Thyroid gland (tissue), 4 donors: Measurements from ENCODE around the gene NBPF4. TPM values are rescaled to one million over a fixed set of nuclear protein-coding genes. Genes with fewer than 3 reads are reported as not detected.
A peak's percentile ranks its signal among the peaks of the same experiment; 100 is the strongest.

Experiments used
- DNase-seq, 2 donors: peaks; one replicate each; pipeline ENCODE4 v3.0.0-alpha.2; 2019
- H3K27ac ChIP-seq, 3 donors: fragments of 200-600 bp; sonication (generic); 1 replicate in 2 of 3; 2 replicates in 1 of 3; pipeline ENCODE4 v1.5.1; 2016 to 2019; ENCODE audit warnings: mild to moderate bottlenecking in 1 of 3, moderate library complexity in 1 of 3
- H3K27me3 ChIP-seq: fragments of 200-600 bp; sonication (generic); one replicate; pipeline ENCODE4 v1.5.1; 2019
- H3K36me3 ChIP-seq, 2 donors: fragments of 200-600 bp; sonication (generic); one replicate each; pipeline ENCODE4 v1.5.1; 2016 to 2019
- H3K4me1 ChIP-seq, 2 donors: fragments of 200-600 bp; sonication (generic); one replicate each; pipeline ENCODE4 v1.5.1; 2017 to 2019
- H3K4me3 ChIP-seq, 3 donors: fragments of 200-600 bp; sonication (generic); replicated peaks in 1 of 3; 1 replicate in 2 of 3; 2 replicates in 1 of 3; pipeline ENCODE4 v1.5.1; 2016; ENCODE audit warnings: mild to moderate bottlenecking in 1 of 3
- H3K9me3 ChIP-seq: fragments of 200-600 bp; sonication (generic); one replicate; pipeline ENCODE4 v1.5.1; 2017
- POLR2A ChIP-seq, 2 donors: fragments of 450-650 bp; IDR thresholded peaks; one replicate each; pipeline ENCODE4 v1.6.1; 2017; ENCODE audit warnings: antibody characterized with exemption in 2 of 2, mild to moderate bottlenecking in 2 of 2, moderate library complexity in 1 of 2
- WGBS, 2 donors: methylation state at CpG; one replicate each; pipeline ENCODE4 v1.1.5; 2017; 5-methylcytosine and 5-hydroxymethylcytosine counted together
- intact Hi-C: fragments of 100-400 bp; cut with DNase I; formaldehyde crosslinking; loops from one replicate; pipeline ENCODE4 v1.15.1; 2023
- total RNA-seq, 4 donors: library from RNA; depleted of rRNA; stranded (reverse); fragments of >200 nt; gene quantifications; one replicate each; pipeline ENCODE4 v1.2.3, GENCODE V29; 2016
- TF ChIP-seq, protein P1 (sequence below), 6 experiments: fragments of 200-600 bp in 3 of 6; fragments of 450-650 bp in 3 of 6; sonication (generic) in 3 of 6; IDR thresholded peaks; one replicate each; pipeline ENCODE4 v1.5.1; 2016 to 2019; ENCODE audit warnings: antibody characterized with exemption in 6 of 6, mild to moderate bottlenecking in 2 of 6, inconsistent platforms in 1 of 6, moderate library complexity in 1 of 6

The NBPF4 gene
- total RNA-seq, 4 donors from 2014 or later = not detected

DNA sequence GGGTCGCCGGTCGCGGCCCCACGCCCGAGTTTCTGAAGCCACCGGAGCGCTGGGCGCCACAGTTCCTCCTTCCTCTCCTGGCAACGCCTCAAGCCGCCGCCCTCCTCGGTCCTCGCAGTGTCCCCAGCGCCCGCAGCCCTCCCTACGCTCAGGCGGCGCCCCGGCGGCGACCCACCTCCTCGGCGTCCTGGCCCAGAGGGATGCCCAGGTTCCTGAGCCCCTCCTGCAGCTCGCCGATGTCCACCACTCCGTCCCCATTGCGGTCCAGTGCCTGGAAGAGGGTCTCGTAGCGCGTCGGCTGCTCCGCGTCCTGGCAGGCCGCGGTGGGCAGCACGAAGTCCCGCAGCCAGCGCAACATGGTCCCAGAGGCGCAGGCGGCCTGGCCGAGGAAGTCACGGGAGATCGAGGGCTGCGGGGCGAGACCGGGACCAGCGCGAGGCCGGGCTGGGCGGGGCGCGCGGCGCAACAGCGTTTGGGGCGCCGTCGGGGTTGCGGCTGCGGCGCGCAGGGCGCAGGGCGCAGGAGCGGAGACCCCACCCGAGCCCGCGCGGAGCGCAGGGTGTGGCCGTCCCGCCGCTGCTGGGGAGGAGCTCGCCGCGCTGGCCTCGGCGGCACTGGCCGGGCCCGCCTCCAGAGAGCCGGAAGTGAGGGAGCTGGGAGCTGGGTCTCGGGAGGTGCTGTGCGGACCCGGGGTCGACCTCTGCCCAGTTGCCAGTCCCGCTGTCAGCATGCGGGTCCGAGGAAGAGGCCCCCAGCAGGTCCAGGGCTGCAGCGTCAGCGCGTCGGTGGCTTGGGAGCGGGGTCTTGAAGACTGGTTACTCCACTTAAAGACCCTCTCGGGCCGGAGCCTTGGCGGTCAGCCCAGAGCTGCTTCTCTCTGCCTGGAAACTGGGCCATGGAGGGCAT is 43.8 kb downstream of the NBPF4 start, which contains the start of gene SLC25A24:
SLC25A24 (minus strand) TSS at position 563 of the 906 bp plus-strand sequence; CDS start at position 358, 205 bp downstream.
- Histone ChIP-seq H3K4me1 (peaks cover 12 to 13% of the 10 kb centered on the region in 2 donors), H3K4me3 (peak within 1 kb of the TSS; percentile 83 to 96 (median 83)), H3K27ac (peak within 1 kb of the TSS; percentile 90 to 93 (median 91)), H3K9me3 (no peaks in the 10 kb centered on the region), H3K36me3 (no peaks in the 10 kb centered on the region), H3K27me3 (no peaks in the 10 kb centered on the region)
- 0% methylated on average over 18 to 26 of the region's 97 CpGs for WGBS, 2 donors
- DNase-seq = peak; percentile 85
- intact Hi-C loops = no loop called here
- TF ChIP-seq, protein P1, sequence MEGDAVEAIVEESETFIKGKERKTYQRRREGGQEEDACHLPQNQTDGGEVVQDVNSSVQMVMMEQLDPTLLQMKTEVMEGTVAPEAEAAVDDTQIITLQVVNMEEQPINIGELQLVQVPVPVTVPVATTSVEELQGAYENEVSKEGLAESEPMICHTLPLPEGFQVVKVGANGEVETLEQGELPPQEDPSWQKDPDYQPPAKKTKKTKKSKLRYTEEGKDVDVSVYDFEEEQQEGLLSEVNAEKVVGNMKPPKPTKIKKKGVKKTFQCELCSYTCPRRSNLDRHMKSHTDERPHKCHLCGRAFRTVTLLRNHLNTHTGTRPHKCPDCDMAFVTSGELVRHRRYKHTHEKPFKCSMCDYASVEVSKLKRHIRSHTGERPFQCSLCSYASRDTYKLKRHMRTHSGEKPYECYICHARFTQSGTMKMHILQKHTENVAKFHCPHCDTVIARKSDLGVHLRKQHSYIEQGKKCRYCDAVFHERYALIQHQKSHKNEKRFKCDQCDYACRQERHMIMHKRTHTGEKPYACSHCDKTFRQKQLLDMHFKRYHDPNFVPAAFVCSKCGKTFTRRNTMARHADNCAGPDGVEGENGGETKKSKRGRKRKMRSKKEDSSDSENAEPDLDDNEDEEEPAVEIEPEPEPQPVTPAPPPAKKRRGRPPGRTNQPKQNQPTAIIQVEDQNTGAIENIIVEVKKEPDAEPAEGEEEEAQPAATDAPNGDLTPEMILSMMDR (IDR thresholded peaks at IDR 0.05) = peak in 1 of 6 experiments; percentile 4
- peak in 1 of 2 donors; percentile 86 for TF ChIP-seq POLR2A (IDR thresholded peaks at IDR 0.05)

DNA sequence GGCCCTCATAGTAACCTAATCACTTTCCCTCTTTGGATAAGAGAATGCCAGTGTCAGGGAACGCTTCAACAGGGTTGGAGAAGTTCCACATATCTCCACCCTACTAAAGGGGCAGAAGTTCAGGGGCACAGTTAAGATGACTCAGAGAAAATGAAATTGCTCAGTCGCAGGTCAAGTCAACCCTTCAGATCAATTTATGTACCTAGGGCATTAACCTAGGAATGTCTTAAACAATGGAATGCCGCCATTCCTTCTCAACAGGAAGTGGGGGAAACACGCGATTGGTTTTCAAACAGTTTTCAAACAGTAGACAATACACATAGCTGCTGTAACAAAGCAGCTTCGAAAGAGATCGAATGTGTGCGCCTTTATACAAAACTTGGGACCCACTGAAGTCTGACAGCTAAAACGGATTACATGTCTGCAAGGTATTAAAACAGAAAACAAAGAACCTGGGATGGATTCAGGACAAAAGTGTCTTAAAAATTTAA is 44.6 kb downstream of the NBPF4 start:
- no peaks in the 10 kb centered on the region for H3K36me3 ChIP-seq
- DNase-seq = no peak
- peaks cover 12 to 13% of the 10 kb centered on the region in 2 donors for H3K4me1 ChIP-seq
- no peak for TF ChIP-seq POLR2A (IDR thresholded peaks at IDR 0.05)
- TF ChIP-seq, protein P1 (IDR thresholded peaks at IDR 0.05) = no peak
- 8 to 13% methylated on average over 9 of the region's 9 CpGs for WGBS, 2 donors
- intact Hi-C loops = no loop called here
- H3K27me3 ChIP-seq = no peaks in the 10 kb centered on the region
- peak overlapping the region; percentile 90 to 93 (median 91) for H3K27ac ChIP-seq
- peak overlapping the region; percentile 83 to 96 (median 83) for H3K4me3 ChIP-seq
- H3K9me3 ChIP-seq = no peaks in the 10 kb centered on the region

DNA sequence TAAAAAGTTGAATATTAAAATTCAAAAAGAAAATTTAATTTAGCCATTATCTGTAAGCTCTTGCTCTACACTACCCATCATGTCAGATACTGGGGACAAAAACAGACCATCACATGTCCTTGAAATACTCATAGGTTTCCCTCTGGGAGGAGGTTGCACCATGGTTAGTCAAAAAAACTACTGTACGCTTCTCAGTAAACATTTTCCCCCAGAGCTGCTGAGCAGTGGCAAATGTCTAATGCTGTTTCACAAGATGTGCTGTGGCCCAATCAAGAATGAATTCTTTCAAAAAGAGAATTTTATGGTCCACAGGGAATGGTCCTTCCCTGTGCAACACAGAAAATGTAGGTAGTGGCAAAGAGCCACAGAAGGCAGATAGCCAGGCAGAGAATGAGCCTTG is 49.8 kb downstream of the NBPF4 start:
- TF ChIP-seq, protein P1 (IDR thresholded peaks at IDR 0.05) = no peak
- TF ChIP-seq POLR2A (IDR thresholded peaks at IDR 0.05) = no peak
- Histone ChIP-seq H3K9me3 (no peaks in the 10 kb centered on the region), H3K27ac (no peak overlapping the region), H3K4me3 (no peak overlapping the region), H3K27me3 (no peaks in the 10 kb centered on the region), H3K36me3 (no peaks in the 10 kb centered on the region), H3K4me1 (peaks cover 10 to 24% of the 10 kb centered on the region in 2 donors)
- 90 to 100% methylated on average over 1 of the region's 1 CpG for WGBS, 2 donors
- intact Hi-C loops = no loop called here
- no peak for DNase-seq

DNA sequence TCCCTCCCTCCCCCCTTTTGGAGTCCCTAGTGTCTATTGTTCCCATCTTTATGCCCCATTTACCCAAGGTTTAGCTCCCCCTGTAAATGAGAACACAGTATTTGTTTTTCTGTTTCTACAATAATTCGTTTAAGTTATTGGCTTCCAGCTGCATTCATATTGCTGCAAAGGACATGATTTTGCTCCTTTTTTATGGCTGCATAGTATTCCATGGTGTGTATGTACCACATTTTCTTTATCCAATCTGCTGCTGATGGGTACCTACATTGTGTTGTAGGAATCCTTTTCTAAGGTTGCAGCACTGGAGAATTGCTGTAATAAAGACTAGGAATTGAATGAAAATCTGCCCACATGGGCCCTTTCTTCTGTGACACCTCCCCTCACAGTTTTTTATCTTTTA is 50.5 kb downstream of the NBPF4 start:
- Histone ChIP-seq H3K9me3 (no peaks in the 10 kb centered on the region), H3K4me3 (no peak overlapping the region), H3K27me3 (no peaks in the 10 kb centered on the region), H3K27ac (no peak overlapping the region), H3K4me1 (peaks cover 3 to 18% of the 10 kb centered on the region in 2 donors), H3K36me3 (no peaks in the 10 kb centered on the region)
- intact Hi-C loops = no loop called here
- DNase-seq = no peak
- 97 to 100% methylated on average over 1 of the region's 1 CpG for WGBS, 2 donors
- TF ChIP-seq, protein P1 (IDR thresholded peaks at IDR 0.05) = no peak
- TF ChIP-seq POLR2A (IDR thresholded peaks at IDR 0.05) = no peak

DNA sequence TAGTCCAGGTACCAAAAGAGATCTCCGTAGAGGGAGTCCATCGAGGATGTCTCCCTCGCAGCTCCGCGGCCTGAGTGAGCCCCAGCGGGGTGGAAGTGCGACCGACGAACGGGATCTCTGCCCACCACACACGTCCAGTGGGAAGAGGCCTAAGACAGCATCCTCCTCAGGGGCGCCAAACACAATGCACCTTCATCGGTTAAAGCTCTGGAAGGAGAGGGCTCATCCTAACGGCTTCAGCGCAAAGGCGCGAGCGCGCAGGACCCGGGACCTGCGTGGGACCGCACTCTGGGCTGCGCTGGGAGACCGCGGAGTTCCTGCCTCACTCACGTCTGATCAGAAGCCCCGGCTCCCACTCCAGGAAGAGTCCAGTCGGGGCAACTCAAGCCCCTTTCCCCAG is 51.3 kb downstream of the NBPF4 start:
- WGBS, 2 donors = 97 to 98% methylated on average over 22 to 28 of the region's 28 CpGs

More for the DNA sequence above, 51.3 kb downstream of the NBPF4 start:
- Histone ChIP-seq H3K9me3 (no peaks in the 10 kb centered on the region), H3K4me3 (no peak overlapping the region), H3K36me3 (no peaks in the 10 kb centered on the region), H3K27ac (no peak overlapping the region), H3K4me1 (peaks cover 3 to 12% of the 10 kb centered on the region in 2 donors), H3K27me3 (no peaks in the 10 kb centered on the region)
- TF ChIP-seq, protein P1 (IDR thresholded peaks at IDR 0.05) = no peak
- TF ChIP-seq POLR2A (IDR thresholded peaks at IDR 0.05) = no peak
- intact Hi-C loops = no loop called here
- DNase-seq = no peak
